Measurements from ENCODE around the gene TIGD6.

Gene TIGD6

DNA sequence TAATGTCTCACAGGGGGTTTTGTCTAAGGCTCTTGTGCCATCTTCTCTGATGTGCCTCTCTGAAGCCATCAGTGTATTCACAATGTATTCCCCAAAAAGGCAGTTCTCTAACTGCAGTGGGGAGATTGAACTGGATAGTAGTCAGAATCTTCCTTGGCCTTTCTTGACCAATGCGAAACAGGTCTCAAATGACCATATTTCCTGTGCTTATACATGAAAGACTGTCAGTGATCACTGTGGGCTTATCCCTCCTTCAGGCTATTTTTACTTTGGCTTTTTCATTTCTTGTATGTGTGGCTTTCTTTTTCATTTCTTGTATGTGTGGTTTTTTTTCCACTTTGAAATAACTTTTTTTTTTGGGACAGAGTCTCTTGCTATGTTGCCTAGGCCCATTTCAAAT is 19.8 kb upstream of the TIGD6 start:
- in situ Hi-C loops (cut with MboI; ENCODE audit: low sequenced_read_pairs), result no loop called here

DNA sequence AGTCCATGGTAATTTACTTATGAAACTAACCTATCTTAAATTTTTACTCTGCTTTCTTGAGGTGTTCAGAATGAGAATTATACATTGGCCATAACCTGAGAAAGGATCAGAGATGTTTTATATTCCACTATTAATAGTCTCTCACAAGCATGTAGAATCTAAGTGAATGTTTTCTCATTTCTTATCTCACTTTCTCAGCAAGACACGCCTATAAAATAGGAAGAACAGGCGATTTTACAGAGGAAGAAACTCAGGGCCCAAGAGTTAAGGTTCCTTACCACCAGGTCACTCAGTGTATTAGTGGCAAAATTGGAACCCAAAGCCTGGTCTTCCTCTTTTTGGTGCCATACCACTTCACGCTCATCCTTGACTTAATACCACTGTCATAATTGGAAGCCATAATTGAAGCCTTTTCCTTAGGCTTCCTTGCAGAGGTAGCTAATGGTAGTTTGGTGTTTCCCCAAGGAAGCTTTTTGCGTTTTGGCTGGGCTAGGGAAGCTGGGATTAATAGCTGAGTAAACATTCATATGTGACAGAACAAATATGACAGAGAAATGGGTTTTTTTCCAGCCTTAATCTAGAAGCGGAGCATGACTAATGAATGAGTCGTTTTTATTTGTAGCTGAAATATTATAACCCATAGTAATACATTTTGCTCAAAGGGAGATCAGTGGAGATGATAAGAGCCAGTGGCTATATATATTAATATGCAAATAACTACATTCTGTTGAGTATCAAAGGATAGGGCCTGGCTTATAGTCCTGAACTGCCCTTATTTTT is 17.0 kb upstream of the TIGD6 start:
- in situ Hi-C loops (cut with MboI; ENCODE audit: low sequenced_read_pairs), result no loop called here

DNA sequence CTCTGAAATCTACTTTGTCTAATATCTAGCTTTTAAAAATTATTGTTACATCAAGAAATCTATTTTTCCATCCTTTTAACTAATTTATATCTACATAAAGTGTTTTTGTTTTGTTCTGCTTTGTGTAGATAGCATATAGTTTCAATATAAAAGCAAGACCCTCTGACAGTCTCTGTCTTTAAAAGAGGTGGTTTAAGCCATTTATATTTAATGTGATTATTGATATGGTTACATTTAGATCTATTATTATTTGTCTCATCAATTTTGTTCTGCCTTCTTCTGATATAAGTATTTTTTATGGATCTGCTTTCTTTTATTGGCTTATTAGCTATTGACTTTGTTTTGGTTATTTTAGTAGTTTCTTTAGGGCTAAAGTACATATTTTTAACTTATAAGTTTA is 16.1 kb upstream of the TIGD6 start:
- in situ Hi-C loops (cut with MboI; ENCODE audit: low sequenced_read_pairs), result no loop called here

DNA sequence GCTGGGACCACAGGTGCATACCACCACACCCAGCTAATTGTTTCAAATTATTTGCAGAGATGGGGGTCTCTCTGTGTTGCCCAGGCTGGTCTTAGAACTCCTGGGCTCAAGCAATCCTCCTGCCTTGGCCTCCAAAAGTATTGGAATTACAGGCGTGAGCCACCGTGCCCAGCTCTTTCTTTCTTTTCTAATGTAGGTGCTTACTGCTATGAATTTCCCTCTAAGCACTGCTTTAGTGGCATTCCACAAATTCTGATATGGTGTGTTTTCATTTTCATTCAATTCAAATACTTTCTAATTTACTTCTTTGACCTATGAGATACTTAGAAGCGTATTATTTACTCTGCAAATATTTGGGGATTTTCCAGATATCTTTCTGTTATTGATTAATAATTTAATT is 15.0 kb upstream of the TIGD6 start:
- in situ Hi-C loops (cut with MboI; ENCODE audit: low sequenced_read_pairs), result no loop called here

- in situ Hi-C loops (cut with MboI; ENCODE audit: low sequenced_read_pairs), result no loop called here
Observed at GRCh38 chr5:150014456-150014855, 14.0 kb upstream of the TIGD6 start.

DNA sequence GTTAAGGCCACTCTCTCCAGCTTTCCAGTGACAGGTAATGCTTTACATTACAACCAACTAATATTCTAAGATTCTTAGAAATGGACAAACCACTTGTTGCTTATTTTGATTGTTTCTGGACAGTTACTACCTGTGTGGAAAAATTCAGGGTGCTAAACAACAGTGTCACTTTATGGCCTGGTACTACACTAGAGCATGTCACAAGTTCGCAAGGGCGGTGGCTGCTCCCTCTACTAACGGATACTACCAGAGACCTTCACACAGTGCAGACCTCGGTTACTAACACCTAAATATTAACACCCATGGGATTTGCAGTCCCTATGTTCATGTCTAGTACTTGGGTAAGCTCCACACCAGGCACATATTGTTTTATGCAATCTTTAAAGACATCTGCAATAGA is 13.5 kb upstream of the TIGD6 start:
- in situ Hi-C loops (cut with MboI; ENCODE audit: low sequenced_read_pairs), result no loop called here

GRCh38 chr5:150009671-150010387 is 9.4 kb upstream of the TIGD6 start:
- in situ Hi-C loops (cut with MboI; ENCODE audit: low sequenced_read_pairs), result no loop called here

GRCh38 chr5:150007050-150007449 is 6.6 kb upstream of the TIGD6 start:
- in situ Hi-C loops (cut with MboI; ENCODE audit: low sequenced_read_pairs), result no loop called here

- in situ Hi-C loops (cut with MboI; ENCODE audit: low sequenced_read_pairs), result no loop called here
Observed at GRCh38 chr5:150006318-150006717, 5.9 kb upstream of the TIGD6 start.

DNA sequence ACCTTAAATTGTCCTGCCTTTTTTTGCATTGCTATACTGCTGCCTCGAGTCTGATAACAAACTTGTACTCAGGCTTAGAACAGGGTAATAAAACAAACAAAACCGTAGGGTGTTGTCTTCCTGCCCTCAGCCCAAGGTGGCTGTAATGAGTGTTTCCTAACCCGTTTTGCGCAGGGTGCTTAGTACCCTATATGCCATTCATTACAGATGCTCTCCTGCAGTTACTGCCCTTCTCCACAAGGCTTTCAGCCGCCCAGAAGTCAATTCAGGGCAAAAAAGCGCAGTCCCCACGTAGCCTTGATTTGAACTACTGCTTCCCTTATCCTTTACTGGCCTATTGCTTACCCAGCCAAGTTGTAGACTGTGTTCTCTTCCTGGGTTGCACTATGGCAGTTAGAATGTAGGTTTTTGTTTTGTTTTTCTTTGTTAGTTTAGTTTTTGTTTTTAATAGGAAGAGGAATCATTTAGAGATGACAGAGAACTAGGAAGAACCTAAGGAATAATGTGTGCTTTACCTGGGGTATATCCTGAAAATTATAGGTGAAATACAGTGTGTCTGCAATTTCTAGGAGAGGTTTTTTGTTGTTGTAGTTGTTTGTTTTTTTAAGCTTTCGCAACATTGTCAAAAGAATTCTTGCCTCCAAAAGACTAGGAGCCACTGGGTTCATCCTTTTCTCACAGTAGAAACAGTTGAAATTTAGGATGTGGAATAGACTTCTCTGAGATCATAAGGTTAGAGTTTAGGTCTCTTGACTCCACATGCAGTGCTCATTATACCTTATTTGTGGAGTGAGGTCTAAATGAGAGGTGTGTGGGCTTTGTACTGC is 1.4 kb upstream of the TIGD6 start:
- in situ Hi-C loops (cut with MboI; ENCODE audit: low sequenced_read_pairs), result no loop called here

DNA sequence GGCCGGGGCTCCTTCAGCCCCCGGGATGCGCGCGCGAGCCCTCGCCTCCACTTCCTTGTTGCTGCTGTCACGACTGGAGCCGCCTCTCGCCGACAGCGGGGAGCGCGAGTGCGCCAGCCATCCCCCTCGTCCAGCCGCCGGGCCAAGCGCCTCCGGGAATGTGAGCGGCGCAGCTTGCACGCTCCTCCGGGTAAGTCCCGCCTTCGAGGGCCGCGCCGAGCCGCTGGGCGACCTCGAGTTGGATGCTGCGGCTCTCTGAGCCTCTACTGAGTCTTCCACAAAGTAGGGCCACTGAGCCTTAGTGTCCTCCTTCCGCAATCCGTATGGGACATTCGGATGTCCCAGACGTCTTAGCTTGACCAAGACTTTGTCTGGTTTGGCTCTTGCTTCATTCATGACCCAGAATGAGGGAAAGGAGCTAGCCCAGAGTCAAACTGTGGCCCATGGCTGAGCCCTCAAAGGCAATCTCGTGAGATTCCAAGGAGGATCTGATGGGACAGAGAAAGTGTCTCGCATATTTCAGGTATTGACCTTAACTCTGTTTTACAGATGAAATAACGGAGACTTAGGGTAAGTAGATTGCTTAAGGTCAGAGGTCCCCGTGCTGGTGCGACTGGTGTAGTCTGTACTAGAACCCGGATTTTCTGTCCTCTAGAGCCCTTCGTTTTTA is 671 bp upstream of the TIGD6 start:
- in situ Hi-C loops (cut with MboI; ENCODE audit: low sequenced_read_pairs), result no loop called here

- in situ Hi-C loops (cut with MboI; ENCODE audit: low sequenced_read_pairs), result loop anchor here (10.0 kb wide), 2 partner anchors 165 to 365 kb away; no protein-coding TSS in a partner anchor
Observed at GRCh38 chr5:149999866-150000255, 593 bp downstream of the TIGD6 start.

GRCh38 chr5:149999359-149999758 is 1.1 kb downstream of the TIGD6 start:
- in situ Hi-C loops (cut with MboI; ENCODE audit: low sequenced_read_pairs), result loop anchor here (10.0 kb wide), 2 partner anchors 165 to 365 kb away; no protein-coding TSS in a partner anchor

DNA sequence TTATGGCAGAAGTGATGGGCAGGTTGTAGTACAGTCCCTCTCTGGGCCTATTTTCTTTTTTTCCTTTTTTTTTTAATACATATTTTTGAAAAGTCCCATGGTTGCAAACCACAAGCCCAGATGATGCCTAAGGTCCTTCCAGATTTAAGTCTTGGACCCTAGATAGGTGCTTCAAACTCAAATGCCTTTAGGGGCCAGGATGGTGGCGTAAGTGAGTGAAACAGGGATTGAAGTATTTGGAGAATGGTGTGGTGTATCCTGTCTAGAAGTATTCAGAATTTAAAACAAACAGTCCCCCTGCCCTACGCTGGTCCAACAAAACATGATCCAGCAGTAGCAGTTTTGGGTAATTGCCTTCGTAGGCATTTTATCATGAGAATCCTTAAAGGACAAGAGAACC is 2.2 kb downstream of the TIGD6 start:
- in situ Hi-C loops (cut with MboI; ENCODE audit: low sequenced_read_pairs), result loop anchor here (10.0 kb wide), 2 partner anchors 163 to 363 kb away; no protein-coding TSS in a partner anchor

GRCh38 chr5:149996205-149996890 is 4.1 kb downstream of the TIGD6 start:
- in situ Hi-C loops (cut with MboI; ENCODE audit: low sequenced_read_pairs), result loop anchor here (10.0 kb wide), 2 partner anchors 162 to 362 kb away; no protein-coding TSS in a partner anchor

DNA sequence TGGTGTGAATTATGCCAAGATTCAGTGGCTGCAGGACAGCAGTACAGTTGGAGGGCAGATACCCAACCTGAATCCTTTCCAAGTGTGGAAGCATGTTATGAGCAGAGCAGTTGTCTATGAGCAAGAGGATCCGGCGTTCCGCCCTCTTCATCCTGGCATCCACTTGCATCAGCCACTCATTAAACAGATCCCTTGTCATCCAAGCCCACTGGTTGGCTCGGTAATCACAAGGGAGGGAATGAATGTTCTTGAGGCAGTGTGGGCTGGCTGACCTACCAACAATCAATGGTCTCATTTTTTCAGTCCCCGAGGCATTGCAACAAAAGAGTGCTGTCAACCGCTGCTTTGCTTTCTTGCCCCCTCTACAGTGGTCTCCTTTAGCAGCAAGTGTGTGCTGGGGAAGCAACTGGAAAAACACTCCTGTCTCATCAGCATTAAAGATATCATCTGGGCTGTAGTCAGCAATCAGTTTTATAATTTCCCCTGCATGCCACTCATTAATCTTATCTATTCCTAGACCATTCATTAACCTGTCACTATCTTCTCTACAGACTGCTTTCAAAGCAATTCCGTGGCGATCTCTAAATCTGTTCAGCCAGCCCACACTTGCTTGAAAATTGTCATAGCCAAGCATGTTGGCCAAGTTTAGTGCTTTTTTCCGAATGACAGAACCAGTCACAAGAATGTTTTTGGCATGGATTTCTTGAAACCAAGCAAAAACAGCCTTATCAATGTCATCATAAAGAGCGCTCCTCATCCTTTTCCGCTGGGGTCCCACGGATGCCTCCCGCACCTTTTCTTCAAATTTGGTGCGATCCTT is 4.9 kb downstream of the TIGD6 start:
- in situ Hi-C loops (cut with MboI; ENCODE audit: low sequenced_read_pairs), result loop anchor here (10.0 kb wide), 2 partner anchors 161 to 361 kb away; no protein-coding TSS in a partner anchor

DNA sequence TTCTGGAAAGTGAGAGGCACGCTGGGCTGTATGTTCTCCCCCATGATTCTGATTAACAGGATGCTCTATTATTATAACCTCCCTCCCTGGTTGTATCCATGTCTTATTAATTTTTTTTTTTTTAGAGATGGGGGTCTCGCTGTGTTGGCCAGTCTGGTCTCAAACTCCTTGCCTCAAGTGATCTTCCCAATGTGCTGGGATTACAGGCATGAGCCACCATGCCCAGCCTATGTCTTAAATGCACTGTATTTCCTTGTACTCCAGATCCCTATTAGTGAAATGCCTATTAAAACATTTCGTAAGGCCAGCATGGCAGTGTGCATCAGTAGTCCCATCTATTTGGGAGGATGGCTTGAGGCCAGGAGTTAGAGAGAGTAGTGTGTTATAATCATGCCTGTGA is 7.0 kb downstream of the TIGD6 start:
- in situ Hi-C loops (cut with MboI; ENCODE audit: low sequenced_read_pairs), result loop anchor here (10.0 kb wide), 2 partner anchors 159 to 359 kb away; no protein-coding TSS in a partner anchor

GRCh38 chr5:149990518-149991376 is 9.7 kb downstream of the TIGD6 start:
- in situ Hi-C loops (cut with MboI; ENCODE audit: low sequenced_read_pairs), result loop anchor here (10.0 kb wide), 2 partner anchors 156 to 356 kb away; no protein-coding TSS in a partner anchor

Measured in HL-60/S4 treated with phorbol 12-myristate 13-acetate at 8.2 ng/mL for 4 days and 3 days (cell line).